ENCODE measurements around the gene HMCN2.

- TF ChIP-seq POLR2A (IDR thresholded peaks at IDR 0.05; ENCODE audit: low read depth) (no peak), POLR2AphosphoS5 (IDR thresholded peaks at IDR 0.05) (peak; percentile 68 to 79), EP300 (IDR thresholded peaks at IDR 0.05) (no peak)
- TF ChIP-seq, protein P1, sequence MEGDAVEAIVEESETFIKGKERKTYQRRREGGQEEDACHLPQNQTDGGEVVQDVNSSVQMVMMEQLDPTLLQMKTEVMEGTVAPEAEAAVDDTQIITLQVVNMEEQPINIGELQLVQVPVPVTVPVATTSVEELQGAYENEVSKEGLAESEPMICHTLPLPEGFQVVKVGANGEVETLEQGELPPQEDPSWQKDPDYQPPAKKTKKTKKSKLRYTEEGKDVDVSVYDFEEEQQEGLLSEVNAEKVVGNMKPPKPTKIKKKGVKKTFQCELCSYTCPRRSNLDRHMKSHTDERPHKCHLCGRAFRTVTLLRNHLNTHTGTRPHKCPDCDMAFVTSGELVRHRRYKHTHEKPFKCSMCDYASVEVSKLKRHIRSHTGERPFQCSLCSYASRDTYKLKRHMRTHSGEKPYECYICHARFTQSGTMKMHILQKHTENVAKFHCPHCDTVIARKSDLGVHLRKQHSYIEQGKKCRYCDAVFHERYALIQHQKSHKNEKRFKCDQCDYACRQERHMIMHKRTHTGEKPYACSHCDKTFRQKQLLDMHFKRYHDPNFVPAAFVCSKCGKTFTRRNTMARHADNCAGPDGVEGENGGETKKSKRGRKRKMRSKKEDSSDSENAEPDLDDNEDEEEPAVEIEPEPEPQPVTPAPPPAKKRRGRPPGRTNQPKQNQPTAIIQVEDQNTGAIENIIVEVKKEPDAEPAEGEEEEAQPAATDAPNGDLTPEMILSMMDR (IDR thresholded peaks at IDR 0.05): peak in 1 of 3 experiments; percentile 2
Measured at GRCh38 chr9:130265431-130266235, at the start of gene HMCN2.

All from esophagus muscularis mucosa (tissue), 4 donors.